BJ (cell line): Measurements from ENCODE around the gene CALML6. TPM values are rescaled to one million over a fixed set of nuclear protein-coding genes. Genes with fewer than 3 reads are reported as not detected.

Experiments
- CTCF ChIA-PET: fragments of 350-600 bp; formaldehyde crosslinking; extraction: SDS; loops from one replicate; lab custom pipeline; 2021; ENCODE audit warnings: antibody characterized with exemption, inconsistent platforms; lab: Yijun Ruan, JAX
- POLR2A ChIA-PET: fragments of 300-600 bp; sonication (Branson Sonifier 250); formaldehyde crosslinking; extraction: SDS; loops from one replicate; lab custom pipeline; 2021; ENCODE audit warnings: antibody characterized with exemption; lab: Charles Lee
- DNase-seq: peaks from one replicate; pipeline ENCODE4 v3.0.0-alpha.2; 2011; ENCODE audit warnings: low read depth
- H3K27me3 ChIP-seq: 2 replicates; pipeline ENCODE4 v1.6.0; 2011; ENCODE audit warnings: low read length; ENCODE audit not compliant: control insufficient read depth, insufficient read depth
- H3K36me3 ChIP-seq: 2 replicates; pipeline ENCODE4 v1.5.1; 2011; ENCODE audit warnings: low read length; ENCODE audit not compliant: control insufficient read depth, insufficient read depth
- H3K4me3 ChIP-seq: 2 replicates; pipeline ENCODE4 v1.5.1; 2011; ENCODE audit warnings: low read depth, mild to moderate bottlenecking, control low read depth, low read length
- polyA plus RNA-seq: library from polyadenylated mRNA; depleted of rRNA; stranded (reverse); fragments of >200 nt; gene quantifications from 2 replicates; pipeline ENCODE4 v1.2.3, GENCODE V29; 2011
- TF ChIP-seq, protein P1 (sequence below): IDR thresholded peaks from 2 replicates; pipeline ENCODE4 v1.5.1; 2011; ENCODE audit warnings: low read depth, mild to moderate bottlenecking, control low read depth, inconsistent platforms, low read length, moderate library complexity; ENCODE audit not compliant: insufficient read depth

Gene CALML6
- polyA plus RNA-seq, 1 experiment = 0.31 TPM

DNA sequence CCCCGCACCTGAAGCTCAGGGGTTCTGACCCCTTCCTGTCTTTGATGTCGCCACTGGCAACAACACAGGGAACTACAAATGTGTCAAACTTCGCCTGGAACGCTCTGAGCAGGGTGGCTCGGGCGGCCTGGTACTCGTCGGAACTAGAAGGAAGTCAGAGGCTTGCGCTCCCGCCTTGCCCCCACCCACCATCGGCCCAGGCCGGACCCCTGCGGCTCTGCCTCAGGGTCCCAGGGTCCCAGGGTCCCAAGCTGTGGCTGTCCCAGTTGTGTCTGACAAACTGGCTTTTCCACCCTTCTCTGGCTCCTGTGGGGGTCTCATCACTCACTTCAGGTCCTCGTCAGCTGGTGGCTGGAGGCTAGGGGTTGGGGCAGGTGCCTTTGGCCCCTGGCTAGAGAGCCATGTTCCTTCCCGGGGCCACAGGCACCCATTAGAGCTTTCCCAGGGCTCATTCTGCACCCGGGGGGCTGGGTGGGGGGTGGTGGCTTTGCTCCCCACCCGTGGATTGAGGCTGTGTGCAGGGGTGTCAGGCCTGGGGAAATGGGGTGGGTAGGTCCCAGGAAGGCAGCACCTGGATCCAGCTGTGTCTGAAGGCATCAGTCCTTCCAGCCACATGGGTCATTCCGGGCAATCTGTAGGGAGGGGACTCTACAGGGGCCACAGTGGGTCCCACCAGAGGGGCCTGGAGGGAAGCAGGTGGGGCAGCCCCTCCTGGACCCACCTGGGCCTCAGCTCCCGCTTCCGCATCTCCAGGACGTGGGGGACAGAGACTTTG lies 12.0 kb downstream of the CALML6 start:
- Histone ChIP-seq H3K27me3 (no peaks in the 10 kb centered on the region), H3K4me3 (no peak overlapping the region), H3K36me3 (no peaks in the 10 kb centered on the region)
- ChIA-PET CTCF (no interaction called here), POLR2A (no interaction called here)
- DNase-seq = no peak
- TF ChIP-seq, protein P1, sequence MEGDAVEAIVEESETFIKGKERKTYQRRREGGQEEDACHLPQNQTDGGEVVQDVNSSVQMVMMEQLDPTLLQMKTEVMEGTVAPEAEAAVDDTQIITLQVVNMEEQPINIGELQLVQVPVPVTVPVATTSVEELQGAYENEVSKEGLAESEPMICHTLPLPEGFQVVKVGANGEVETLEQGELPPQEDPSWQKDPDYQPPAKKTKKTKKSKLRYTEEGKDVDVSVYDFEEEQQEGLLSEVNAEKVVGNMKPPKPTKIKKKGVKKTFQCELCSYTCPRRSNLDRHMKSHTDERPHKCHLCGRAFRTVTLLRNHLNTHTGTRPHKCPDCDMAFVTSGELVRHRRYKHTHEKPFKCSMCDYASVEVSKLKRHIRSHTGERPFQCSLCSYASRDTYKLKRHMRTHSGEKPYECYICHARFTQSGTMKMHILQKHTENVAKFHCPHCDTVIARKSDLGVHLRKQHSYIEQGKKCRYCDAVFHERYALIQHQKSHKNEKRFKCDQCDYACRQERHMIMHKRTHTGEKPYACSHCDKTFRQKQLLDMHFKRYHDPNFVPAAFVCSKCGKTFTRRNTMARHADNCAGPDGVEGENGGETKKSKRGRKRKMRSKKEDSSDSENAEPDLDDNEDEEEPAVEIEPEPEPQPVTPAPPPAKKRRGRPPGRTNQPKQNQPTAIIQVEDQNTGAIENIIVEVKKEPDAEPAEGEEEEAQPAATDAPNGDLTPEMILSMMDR = no peak

DNA sequence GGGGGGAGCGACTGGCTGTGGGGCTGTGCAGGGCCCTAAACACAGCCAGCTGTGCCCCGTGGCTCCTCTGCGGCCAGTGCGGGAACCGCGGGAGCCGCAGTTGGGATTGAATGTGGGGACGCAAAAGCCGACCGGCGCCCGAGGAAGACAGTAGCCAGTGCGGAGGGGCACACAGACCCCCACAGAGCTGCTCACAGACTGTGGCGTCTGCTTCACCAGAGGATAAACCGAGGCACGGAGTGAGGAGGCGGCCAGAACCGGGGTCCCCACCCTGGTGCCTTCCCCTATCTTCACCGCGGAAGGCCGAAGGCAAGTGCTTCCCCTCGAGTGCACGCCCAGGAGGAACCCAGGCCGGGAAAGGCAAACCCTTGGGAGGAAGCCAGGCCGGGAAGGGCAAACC lies 12.7 kb downstream of the CALML6 start:
- no peak for DNase-seq
- Histone ChIP-seq H3K27me3 (no peaks in the 10 kb centered on the region), H3K4me3 (no peak overlapping the region), H3K36me3 (no peaks in the 10 kb centered on the region)
- ChIA-PET CTCF (no interaction called here), POLR2A (no interaction called here)
- TF ChIP-seq, protein P1 = no peak

DNA sequence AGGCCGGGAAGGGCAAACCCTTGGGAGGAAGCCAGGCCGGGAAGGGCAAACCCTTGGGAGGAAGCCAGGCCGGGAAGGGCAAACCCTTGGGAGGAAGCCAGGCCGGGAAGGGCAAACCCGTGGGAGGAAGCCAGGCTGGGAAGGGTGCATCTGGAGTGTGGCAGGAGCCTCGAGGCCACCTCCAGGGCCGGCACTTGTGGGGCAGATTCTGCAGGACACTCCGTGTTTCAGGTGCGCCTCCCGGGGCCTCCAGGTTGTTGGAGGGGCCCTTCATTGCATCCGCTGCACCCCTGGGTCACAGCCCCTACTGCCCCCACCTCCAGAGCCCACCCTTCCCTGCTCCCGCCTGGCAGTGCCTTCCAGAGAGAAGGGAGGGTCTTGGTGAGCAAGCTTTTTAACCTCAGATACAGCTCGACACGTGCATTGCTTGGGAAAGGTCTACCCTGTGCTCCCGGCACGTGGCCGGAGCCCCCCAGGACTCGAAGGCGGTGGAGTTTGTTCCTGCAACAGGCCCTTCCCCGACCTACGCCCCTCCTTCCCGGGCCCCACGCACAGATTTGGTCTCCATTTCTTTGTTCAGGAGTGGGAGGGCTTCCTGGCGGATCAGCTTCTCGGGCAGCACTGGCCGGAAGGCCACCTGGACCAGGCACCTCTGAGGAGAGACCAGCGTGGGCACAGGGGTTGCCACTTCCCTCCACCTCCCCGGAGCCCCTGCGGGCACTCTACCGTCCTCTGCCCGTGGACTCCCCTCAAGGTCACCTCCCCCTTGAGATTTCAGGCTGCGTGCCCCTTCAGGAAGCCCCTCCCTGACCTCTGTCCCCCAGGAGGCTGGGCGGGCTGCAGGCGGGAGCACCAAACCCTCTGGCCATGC lies 13.4 kb downstream of the CALML6 start:
- CTCF ChIA-PET = no interaction called here

DNA sequence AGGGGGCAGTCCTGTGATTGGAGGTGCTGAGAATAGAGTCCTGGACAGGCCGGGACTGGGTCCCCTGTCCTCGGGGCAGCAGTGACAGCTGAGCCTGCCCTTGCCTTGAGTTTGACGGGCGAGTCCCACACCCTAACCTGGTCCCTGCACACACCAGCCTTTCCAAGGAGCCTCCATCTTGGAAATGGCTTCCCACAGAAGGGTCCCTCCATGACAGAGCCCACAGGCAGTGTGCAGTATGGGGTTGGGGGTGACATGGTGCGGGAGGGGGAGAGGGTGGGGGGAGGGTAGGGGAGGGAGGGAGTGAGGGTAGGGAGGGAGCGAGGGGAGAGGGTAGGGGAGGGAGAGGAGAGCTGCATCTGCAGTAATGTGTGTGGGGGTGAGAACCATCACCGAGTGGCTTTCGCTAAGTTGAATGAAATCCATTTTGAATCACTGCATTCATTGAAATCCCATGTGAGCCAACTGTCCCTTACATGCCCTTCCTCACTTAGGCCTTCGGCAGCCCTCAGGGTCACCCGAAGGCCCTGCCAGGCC lies 14.1 kb downstream of the CALML6 start:
- POLR2A ChIA-PET = no interaction called here
- H3K27me3 ChIP-seq = no peaks in the 10 kb centered on the region
- CTCF ChIA-PET = interaction anchor here (2.4 kb wide), 1 partner anchor 15 kb away, joined by 11 read pairs; no protein-coding TSS in a partner anchor
- DNase-seq = no peak
- TF ChIP-seq, protein P1 = no peak
- H3K4me3 ChIP-seq = no peak overlapping the region
- no peaks in the 10 kb centered on the region for H3K36me3 ChIP-seq

More for the DNA sequence above, 13.4 kb downstream of the CALML6 start:
- POLR2A ChIA-PET = no interaction called here
- TF ChIP-seq, protein P1 = no peak
- Histone ChIP-seq H3K27me3 (no peaks in the 10 kb centered on the region), H3K36me3 (no peaks in the 10 kb centered on the region), H3K4me3 (no peak overlapping the region)
- no peak for DNase-seq
